Mesenchymal stem cell (in vitro differentiated cells and primary cell): ENCODE data around the gene HOXD4.

Source experiments
- DNase-seq: peaks from one replicate; pipeline ENCODE4 v3.0.0-alpha.2; 2013
- H2AFZ ChIP-seq: one replicate; pipeline ENCODE4 v1.6.1; 2013; ENCODE audit warnings: low read depth, mild to moderate bottlenecking, control low read depth, inconsistent platforms, low read length, moderate library complexity
- H2AK5ac ChIP-seq: 2 replicates; pipeline ENCODE4 v1.6.1; 2013; ENCODE audit warnings: low read length, moderate library complexity, mild to moderate bottlenecking, inconsistent platforms; ENCODE audit not compliant: severe bottlenecking
- H2BK120ac ChIP-seq: one replicate; pipeline ENCODE4 v1.6.1; 2013; ENCODE audit warnings: low read depth, mild to moderate bottlenecking, inconsistent platforms, low read length, moderate library complexity
- H2BK12ac ChIP-seq, 2 experiments: one replicate each; pipeline ENCODE4 v1.6.1; 2013; ENCODE audit warnings: inconsistent platforms in 2 of 2, low read length in 2 of 2, mild to moderate bottlenecking in 2 of 2, moderate library complexity in 2 of 2, control low read depth in 1 of 2
- H2BK15ac ChIP-seq: one replicate; pipeline ENCODE4 v1.6.1; 2013; ENCODE audit warnings: mild to moderate bottlenecking, low read depth, inconsistent platforms; ENCODE audit not compliant: poor library complexity, severe bottlenecking
- H2BK5ac ChIP-seq: 2 replicates; pipeline ENCODE4 v1.6.1; 2013; ENCODE audit warnings: low read depth, mild to moderate bottlenecking, low read length, control low read depth, inconsistent platforms; ENCODE audit not compliant: poor library complexity, severe bottlenecking
- H3K14ac ChIP-seq, 2 experiments: one replicate each; pipeline ENCODE4 v1.6.1; 2013; ENCODE audit warnings: inconsistent platforms in 2 of 2, low read length in 2 of 2, control low read depth in 1 of 2, mild to moderate bottlenecking in 1 of 2, moderate library complexity in 1 of 2
- H3K18ac ChIP-seq, 2 experiments: one replicate each; pipeline ENCODE4 v1.6.1; 2013; ENCODE audit warnings: inconsistent platforms in 2 of 2, low read length in 2 of 2, control low read depth in 1 of 2, low read depth in 1 of 2, mild to moderate bottlenecking in 1 of 2
- H3K23ac ChIP-seq, 2 experiments: one replicate each; pipeline ENCODE4 v1.6.1; 2013; ENCODE audit warnings: inconsistent platforms in 2 of 2, low read length in 2 of 2, mild to moderate bottlenecking in 2 of 2, moderate library complexity in 2 of 2, control low read depth in 1 of 2
- H3K27ac ChIP-seq: 2 replicates; pipeline ENCODE4 v1.5.1; 2013; ENCODE audit warnings: mild to moderate bottlenecking, moderate library complexity, low read length, control low read depth, inconsistent platforms; ENCODE audit not compliant: poor library complexity, severe bottlenecking
- H3K27me3 ChIP-seq, 2 experiments: 2 replicates each; pipeline versions ENCODE4 v1.6.1 to v1.7.0; 2013; ENCODE audit warnings: low read length in 2 of 2, mild to moderate bottlenecking in 2 of 2, moderate library complexity in 2 of 2, control low read depth in 1 of 2, inconsistent platforms in 1 of 2; ENCODE audit not compliant: control insufficient read depth in 1 of 2, insufficient read depth in 1 of 2
- H3K36me3 ChIP-seq, 2 experiments: 2 replicates each; pipeline versions ENCODE4 v1.6.1 to v1.7.0; 2013; ENCODE audit warnings: low read length in 2 of 2, control low read depth in 1 of 2, inconsistent platforms in 1 of 2, low read depth in 1 of 2, mild to moderate bottlenecking in 1 of 2; ENCODE audit not compliant: insufficient read depth in 2 of 2, control insufficient read depth in 1 of 2
- H3K4ac ChIP-seq, 2 experiments: one replicate each; pipeline ENCODE4 v1.6.1; 2013; ENCODE audit warnings: inconsistent platforms in 2 of 2, low read length in 2 of 2, mild to moderate bottlenecking in 2 of 2, moderate library complexity in 2 of 2, control low read depth in 1 of 2, low read depth in 1 of 2
- H3K4me1 ChIP-seq: 2 replicates; pipeline ENCODE4 v1.6.1; 2013; ENCODE audit warnings: low read depth, low read length, control low read depth; ENCODE audit not compliant: control insufficient read depth, insufficient read depth
- H3K4me2 ChIP-seq: 2 replicates; pipeline ENCODE4 v1.6.1; 2013; ENCODE audit warnings: low read length, mild to moderate bottlenecking, inconsistent platforms; ENCODE audit not compliant: poor library complexity, severe bottlenecking
- H3K4me3 ChIP-seq, 2 experiments: 2 replicates each; pipeline versions ENCODE4 v1.5.1 to v1.7.0; 2013; ENCODE audit warnings: low read length in 2 of 2, mild to moderate bottlenecking in 2 of 2, control low read depth in 1 of 2, low read depth in 1 of 2; ENCODE audit not compliant: insufficient read depth in 1 of 2
- H3K79me1 ChIP-seq: replicated peaks from 2 replicates; pipeline ENCODE4 v1.6.1; 2013; ENCODE audit warnings: mild to moderate bottlenecking, control low read depth, low read length, inconsistent platforms; ENCODE audit not compliant: poor library complexity, severe bottlenecking
- H3K9ac ChIP-seq: 2 replicates; pipeline ENCODE4 v1.7.0; 2013; ENCODE audit warnings: mild to moderate bottlenecking, low read length, moderate library complexity
- H3K9me3 ChIP-seq: 2 replicates; pipeline ENCODE4 v1.7.0; 2013; ENCODE audit warnings: mild to moderate bottlenecking, low read length; ENCODE audit not compliant: control insufficient read depth
- H4K8ac ChIP-seq: one replicate; pipeline ENCODE4 v1.6.1; 2013; ENCODE audit warnings: inconsistent platforms, mild to moderate bottlenecking, low read length, moderate library complexity
- H4K91ac ChIP-seq: one replicate; pipeline ENCODE4 v1.6.1; 2013; ENCODE audit warnings: mild to moderate bottlenecking, low read length, inconsistent platforms
- WGBS: methylation state at CpG from one replicate; pipeline ENCODE4 v1.1.7; 2013; ENCODE audit warnings: mixed read lengths; 5-methylcytosine and 5-hydroxymethylcytosine counted together
- small RNA-seq: library from polyadenylated mRNA; stranded (forward); fragments of <200 nt; extraction: miRNeasy Mini kit (QIAGEN cat#:217004); gene quantifications from one replicate; pipeline ENCODE3, GENCODE V24; 2013; ENCODE audit warnings: low read depth

Gene HOXD4

DNA sequence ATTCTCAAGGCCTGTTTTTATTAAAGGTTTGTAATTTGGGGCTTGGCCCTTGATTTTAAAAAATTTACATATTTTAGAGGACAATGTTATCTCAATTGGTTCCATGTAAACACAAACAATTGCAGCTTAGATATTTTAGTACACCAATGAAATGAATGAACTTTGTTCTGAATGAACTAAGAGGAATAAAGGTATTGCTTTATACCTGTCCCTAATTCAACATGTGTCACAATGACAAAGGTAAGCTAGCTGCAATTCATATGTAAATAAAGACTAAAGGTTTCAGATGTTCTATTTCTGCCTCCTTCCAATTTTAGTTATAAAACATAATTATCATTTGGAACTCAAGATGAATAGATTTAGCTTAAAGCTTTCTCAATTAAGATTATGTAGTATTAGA, 48.6 kb downstream of the HOXD4 start:
- Histone ChIP-seq H3K4me3 (no peak overlapping the region), H2BK5ac (no peak overlapping the region), H2BK120ac (no peak overlapping the region), H4K91ac (no peak overlapping the region), H3K27ac (no peak overlapping the region), H3K4me1 (no peaks in the 10 kb centered on the region), H3K14ac (no peak overlapping the region), H3K36me3 (no peaks in the 10 kb centered on the region), H2BK12ac (no peak overlapping the region), H2AK5ac (no peak overlapping the region), H2BK15ac (no peak overlapping the region), H3K79me1 (no peaks in the 10 kb centered on the region), H3K27me3 (peaks cover 9 to 13% of the 10 kb centered on the region in 2 experiments), H3K4me2 (no peak overlapping the region), H3K18ac (no peak overlapping the region), H3K23ac (no peak overlapping the region), H3K9ac (no peak overlapping the region), H3K4ac (no peak overlapping the region), H2AFZ (no peak overlapping the region), H4K8ac (no peak overlapping the region), H3K9me3 (peaks cover 6% of the 10 kb centered on the region)
- DNase-seq = no peak

DNA sequence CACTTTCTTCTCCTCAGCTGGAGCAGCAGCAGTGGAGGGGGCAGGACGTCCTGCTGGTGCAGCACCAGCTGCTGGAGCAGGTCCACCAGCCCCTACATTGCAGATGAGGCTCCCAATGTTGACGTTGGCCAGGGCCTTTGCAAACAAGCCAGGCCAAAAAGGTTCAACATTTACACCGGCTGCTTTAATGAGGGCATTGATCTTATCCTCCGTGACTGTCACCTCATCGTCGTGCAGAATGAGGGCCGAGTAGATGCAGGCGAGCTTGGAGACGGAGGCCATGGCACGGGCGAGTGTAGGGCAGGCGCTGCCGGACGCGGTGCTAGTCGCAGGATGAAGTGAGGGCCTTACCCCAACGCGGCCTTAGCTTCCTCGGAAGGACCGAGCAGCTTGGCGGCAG, 49.6 kb downstream of the HOXD4 start:
- Histone ChIP-seq H3K4ac (no peak overlapping the region), H3K36me3 (no peaks in the 10 kb centered on the region), H2BK12ac (no peak overlapping the region), H3K27ac (no peak overlapping the region), H3K14ac (peak overlapping the region in 1 of 2 experiments; percentile 7), H4K8ac (no peak overlapping the region), H3K4me1 (no peaks in the 10 kb centered on the region), H2BK15ac (no peak overlapping the region), H3K18ac (no peak overlapping the region), H3K79me1 (no peaks in the 10 kb centered on the region), H4K91ac (no peak overlapping the region), H3K9ac (no peak overlapping the region), H3K9me3 (peaks cover 6% of the 10 kb centered on the region), H3K4me3 (no peak overlapping the region), H3K27me3 (peaks cover 12 to 13% of the 10 kb centered on the region in 2 experiments), H3K4me2 (no peak overlapping the region), H2BK120ac (no peak overlapping the region), H2AK5ac (no peak overlapping the region), H2BK5ac (no peak overlapping the region), H2AFZ (no peak overlapping the region), H3K23ac (no peak overlapping the region)
- no peak for DNase-seq
- WGBS = 85% methylated on average over 18 of the region's 21 CpGs

DNA sequence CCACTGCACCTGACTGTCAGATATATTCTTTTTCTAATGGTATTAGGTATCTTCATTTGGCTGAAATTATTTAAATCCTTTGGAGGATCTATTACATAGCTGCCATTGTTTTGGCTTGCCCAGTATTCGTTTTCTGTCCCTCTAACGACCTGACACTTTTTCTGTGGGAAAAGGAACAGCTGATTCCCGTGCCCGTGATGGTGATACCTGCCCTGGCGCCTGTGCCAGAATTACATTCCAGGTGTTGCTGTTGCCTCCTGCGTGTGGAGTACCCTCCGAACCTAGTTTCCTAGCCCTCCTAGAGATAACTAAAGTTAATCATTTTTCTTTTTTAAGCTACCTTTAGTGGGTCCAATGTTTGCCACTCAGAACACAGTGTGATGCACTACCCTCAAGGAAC, 51.1 kb downstream of the HOXD4 start:
- no peak overlapping the region for H4K8ac ChIP-seq
- no peak overlapping the region for H2BK5ac ChIP-seq
- DNase-seq = no peak
- no peak overlapping the region for H3K4ac ChIP-seq
- no peak overlapping the region for H3K4me2 ChIP-seq
- H3K79me1 ChIP-seq = no peaks in the 10 kb centered on the region
- H3K4me3 ChIP-seq = no peak overlapping the region
- no peak overlapping the region for H2AFZ ChIP-seq
- no peak overlapping the region for H2BK15ac ChIP-seq
- no peak overlapping the region for H3K9ac ChIP-seq
- H3K27me3 ChIP-seq = peaks cover 7 to 9% of the 10 kb centered on the region in 2 experiments
- no peak overlapping the region for H2BK120ac ChIP-seq
- peaks cover 6% of the 10 kb centered on the region for H3K9me3 ChIP-seq
- H3K27ac ChIP-seq = no peak overlapping the region
- no peaks in the 10 kb centered on the region for H3K36me3 ChIP-seq
- H2BK12ac ChIP-seq = no peak overlapping the region
- no peak overlapping the region for H4K91ac ChIP-seq
- H3K14ac ChIP-seq = no peak overlapping the region
- H3K23ac ChIP-seq = no peak overlapping the region
- H3K18ac ChIP-seq = no peak overlapping the region
- H2AK5ac ChIP-seq = no peak overlapping the region
- 74% methylated on average over 6 of the region's 7 CpGs for WGBS
- no peaks in the 10 kb centered on the region for H3K4me1 ChIP-seq

Small RNA genes within 50 kb of the gene (small RNA-seq; reads per million reads assigned to genes)
- 3,067 reads per million, percentile 99 among the genes with 10 or more reads in this experiment for gene MIR10B
